Measurements from ENCODE around the gene SVEP1. TPM values are rescaled to one million over a fixed set of nuclear protein-coding genes. Genes with fewer than 3 reads are reported as not detected.

The SVEP1 gene
- total RNA-seq, 1 experiment from 2014 or later, result 0.45 TPM

- no peaks in the 10 kb centered on the region for H3K27me3 ChIP-seq (replicated peaks; ENCODE audit: insufficient read depth, low read depth, low read length, poor library complexity)
- H3K4me3 ChIP-seq (ENCODE audit: low read depth, low read length, poor library complexity, severe bottlenecking), result no peak overlapping the region
- no peaks in the 10 kb centered on the region for H3K36me3 ChIP-seq (ENCODE audit: insufficient read depth, low read length, poor library complexity, severe bottlenecking)
- H3K9me3 ChIP-seq (ENCODE audit: low read depth, low read length, poor library complexity, severe bottlenecking), result no peaks in the 10 kb centered on the region
- no peak overlapping the region for H3K27ac ChIP-seq (ENCODE audit: low read depth, low read length, poor library complexity, severe bottlenecking)
- BruUV-seq (replicated peaks), result no TSS peak
- TF ChIP-seq EZH2 (IDR thresholded peaks at IDR 0.05; ENCODE audit: borderline replicate concordance, low read depth, low read length, poor library complexity, severe bottlenecking) (no peak), CTCF (conservative IDR thresholded peaks at IDR 0.05; ENCODE audit: low read depth, low read length) (no peak)
- H3K4me1 ChIP-seq (ENCODE audit: insufficient read depth, low read length, poor library complexity, severe bottlenecking), result no peaks in the 10 kb centered on the region
- CTCF ChIA-PET, result no interaction called here
- DNase-seq (ENCODE audit: low spot score), result no peak
- intact Hi-C loops (cut with micrococcal nuclease; ENCODE audit: unreplicated experiment), result no loop called here
- POLR2A ChIA-PET (ENCODE audit: low non-redundant PET), result no interaction called here
Observed at GRCh38 chr9:110472111-110472510, 107.4 kb downstream of the SVEP1 start.

GRCh38 chr9:110468950-110469349 is 110.6 kb downstream of the SVEP1 start:
- no TSS peak for BruUV-seq (replicated peaks)

GRCh38 chr9:110465190-110465589 is 114.4 kb downstream of the SVEP1 start:
- no TSS peak for BruUV-seq (replicated peaks)
- ChIA-PET POLR2A (ENCODE audit: low non-redundant PET) (no interaction called here), CTCF (no interaction called here)
- no peaks in the 10 kb centered on the region for H3K27me3 ChIP-seq (replicated peaks; ENCODE audit: insufficient read depth, low read depth, low read length, poor library complexity)
- no peaks in the 10 kb centered on the region for H3K4me1 ChIP-seq (ENCODE audit: insufficient read depth, low read length, poor library complexity, severe bottlenecking)
- no peak for DNase-seq (ENCODE audit: low spot score)
- H3K27ac ChIP-seq (ENCODE audit: low read depth, low read length, poor library complexity, severe bottlenecking), result no peak overlapping the region
- intact Hi-C loops (cut with micrococcal nuclease; ENCODE audit: unreplicated experiment), result no loop called here
- H3K36me3 ChIP-seq (ENCODE audit: insufficient read depth, low read length, poor library complexity, severe bottlenecking), result no peaks in the 10 kb centered on the region
- no peak overlapping the region for H3K4me3 ChIP-seq (ENCODE audit: low read depth, low read length, poor library complexity, severe bottlenecking)
- no peaks in the 10 kb centered on the region for H3K9me3 ChIP-seq (ENCODE audit: low read depth, low read length, poor library complexity, severe bottlenecking)
- TF ChIP-seq EZH2 (IDR thresholded peaks at IDR 0.05; ENCODE audit: borderline replicate concordance, low read depth, low read length, poor library complexity, severe bottlenecking) (no peak), CTCF (conservative IDR thresholded peaks at IDR 0.05; ENCODE audit: low read depth, low read length) (no peak)

More at GRCh38 chr9:110468950-110469349, 110.6 kb downstream of the SVEP1 start:
- CTCF ChIA-PET, result no interaction called here
- Histone ChIP-seq H3K4me3 (ENCODE audit: low read depth, low read length, poor library complexity, severe bottlenecking) (no peak overlapping the region), H3K9me3 (ENCODE audit: low read depth, low read length, poor library complexity, severe bottlenecking) (no peaks in the 10 kb centered on the region), H3K27ac (ENCODE audit: low read depth, low read length, poor library complexity, severe bottlenecking) (no peak overlapping the region), H3K36me3 (ENCODE audit: insufficient read depth, low read length, poor library complexity, severe bottlenecking) (no peaks in the 10 kb centered on the region), H3K27me3 (replicated peaks; ENCODE audit: insufficient read depth, low read depth, low read length, poor library complexity) (no peaks in the 10 kb centered on the region), H3K4me1 (ENCODE audit: insufficient read depth, low read length, poor library complexity, severe bottlenecking) (no peaks in the 10 kb centered on the region)
- POLR2A ChIA-PET (ENCODE audit: low non-redundant PET), result no interaction called here
- intact Hi-C loops (cut with micrococcal nuclease; ENCODE audit: unreplicated experiment), result no loop called here
- no peak for TF ChIP-seq CTCF (conservative IDR thresholded peaks at IDR 0.05; ENCODE audit: low read depth, low read length)
- no peak for TF ChIP-seq EZH2 (IDR thresholded peaks at IDR 0.05; ENCODE audit: borderline replicate concordance, low read depth, low read length, poor library complexity, severe bottlenecking)
- no peak for DNase-seq (ENCODE audit: low spot score)

Measured in A673 (cell line).